ENCODE data around the gene MRC1. TPM values are rescaled to one million over a fixed set of nuclear protein-coding genes. Genes with fewer than 3 reads are reported as not detected.

MRC1 gene
- total RNA-seq: 148 and 201 TPM in 2 replicates

GRCh38 chr10:17808971-17809841, at the start of gene MRC1:
MRC1 (plus strand) TSS chr10:17809348; CDS start chr10:17809466, 118 bp downstream.
- DNase-seq (ENCODE audit: low read depth in 2 of 2): peak in 1 of 2 donors; percentile 60

GRCh38 chr10:17764142-17764541, 45.0 kb upstream of the MRC1 start:
- no peak for DNase-seq (ENCODE audit: low read depth in 2 of 2)

- no peak for DNase-seq (ENCODE audit: low read depth in 2 of 2)
Observed at GRCh38 chr10:17765602-17766001, 43.5 kb upstream of the MRC1 start.

GRCh38 chr10:17766731-17767130, 42.4 kb upstream of the MRC1 start:
- DNase-seq (ENCODE audit: low read depth in 2 of 2): no peak

- peak; percentile 50 to 70 for DNase-seq (ENCODE audit: low read depth in 2 of 2)
Observed at GRCh38 chr10:17768496-17768895, 40.7 kb upstream of the MRC1 start.

- peak; percentile 88 to 97 for DNase-seq (ENCODE audit: low read depth in 2 of 2)
Observed at GRCh38 chr10:17768957-17769356, 40.2 kb upstream of the MRC1 start.

GRCh38 chr10:17771017-17771416, 38.1 kb upstream of the MRC1 start:
- no peak for DNase-seq (ENCODE audit: low read depth in 2 of 2)

- DNase-seq (ENCODE audit: low read depth in 2 of 2): peak; percentile 55 to 57
Observed at GRCh38 chr10:17779784-17780183, 29.4 kb upstream of the MRC1 start.

GRCh38 chr10:17780727-17781126, 28.4 kb upstream of the MRC1 start:
- DNase-seq (ENCODE audit: low read depth in 2 of 2): no peak

- peak in 1 of 2 donors; percentile 56 for DNase-seq (ENCODE audit: low read depth in 2 of 2)
Observed at GRCh38 chr10:17781856-17782255, 27.3 kb upstream of the MRC1 start.

- DNase-seq (ENCODE audit: low read depth in 2 of 2): peak; percentile 60 to 92
Observed at GRCh38 chr10:17782921-17783665, 26.1 kb upstream of the MRC1 start.

GRCh38 chr10:17783751-17784150, 25.4 kb upstream of the MRC1 start:
- no peak for DNase-seq (ENCODE audit: low read depth in 2 of 2)

- peak; percentile 10 to 29 for DNase-seq (ENCODE audit: low read depth in 2 of 2)
Observed at GRCh38 chr10:17784688-17785087, 24.5 kb upstream of the MRC1 start.

- DNase-seq (ENCODE audit: low read depth in 2 of 2): no peak
Observed at GRCh38 chr10:17785276-17785930, 23.7 kb upstream of the MRC1 start.

GRCh38 chr10:17787087-17787961, 21.8 kb upstream of the MRC1 start:
- peak in 1 of 2 donors; percentile 93 for DNase-seq (ENCODE audit: low read depth in 2 of 2)

GRCh38 chr10:17788646-17789045, 20.5 kb upstream of the MRC1 start:
- no peak for DNase-seq (ENCODE audit: low read depth in 2 of 2)

GRCh38 chr10:17789396-17789795, 19.8 kb upstream of the MRC1 start:
- no peak for DNase-seq (ENCODE audit: low read depth in 2 of 2)

GRCh38 chr10:17790651-17791050, 18.5 kb upstream of the MRC1 start:
- DNase-seq (ENCODE audit: low read depth in 2 of 2): no peak

GRCh38 chr10:17792991-17793390, 16.2 kb upstream of the MRC1 start:
- no peak for DNase-seq (ENCODE audit: low read depth in 2 of 2)

GRCh38 chr10:17793823-17794644, 15.1 kb upstream of the MRC1 start:
- DNase-seq (ENCODE audit: low read depth in 2 of 2): no peak

Data from lung microvascular endothelial cell (primary cell).